SK-N-MC (cell line): ENCODE results near the gene LTBP1.

Source experiments
- DNase-seq: peaks from one replicate; pipeline ENCODE4 v3.0.0-alpha.2; 2011; ENCODE audit warnings: low read depth, low spot score
- H3K27ac ChIP-seq: fragments of 200-600 bp; sonication (generic); 2 replicates; pipeline ENCODE4 v1.5.1; 2016; ENCODE audit warnings: mixed run types
- H3K36me3 ChIP-seq: fragments of 200-600 bp; sonication (generic); 2 replicates; pipeline ENCODE4 v1.6.1; 2017; ENCODE audit warnings: antibody characterized with exemption, low read length, mixed read lengths; ENCODE audit not compliant: insufficient read depth
- H3K4me3 ChIP-seq: fragments of 200-600 bp; sonication (generic); 2 replicates; pipeline ENCODE4 v1.5.1; 2016
- H3K9ac ChIP-seq: fragments of 200-600 bp; sonication (generic); 2 replicates; pipeline ENCODE4 v1.8.0; 2017; ENCODE audit warnings: mixed run types, mixed read lengths; ENCODE audit not compliant: insufficient read length
- H3K9me3 ChIP-seq: fragments of 200-600 bp; sonication (generic); 2 replicates; pipeline ENCODE4 v1.6.1; 2017; ENCODE audit warnings: low read depth, mild to moderate bottlenecking, antibody characterized with exemption, low read length, moderate library complexity, mixed read lengths
- EZH2 ChIP-seq: fragments of 200-600 bp; sonication (generic); IDR thresholded peaks from one replicate; pipeline ENCODE4 v1.6.1; 2017; ENCODE audit warnings: antibody characterized with exemption
- FOXP2 ChIP-seq: optimal IDR thresholded peaks from 2 replicates; pipeline ENCODE3; 2011; ENCODE audit warnings: mild to moderate bottlenecking, moderate library complexity; ENCODE audit not compliant: insufficient read depth; ENCODE audit errors: extremely low read length, control extremely low read depth
- POLR2AphosphoS5 ChIP-seq: IDR thresholded peaks from 2 replicates; pipeline ENCODE4 v1.6.1; 2012; ENCODE audit warnings: mild to moderate bottlenecking, low read depth, low read length, borderline replicate concordance

The LTBP1 gene

GRCh38 chr2:33321876-33322483 lies 375.2 kb downstream of the LTBP1 start:
- no peak for DNase-seq
- Histone ChIP-seq H3K27ac (no peak overlapping the region), H3K4me3 (no peak overlapping the region; the same call in 1 of the 2 replicates), H3K9ac (no peak overlapping the region), H3K9me3 (no peaks in the 10 kb centered on the region), H3K36me3 (no peaks in the 10 kb centered on the region)
- TF ChIP-seq EZH2 = no peak
- no peak for TF ChIP-seq FOXP2
- TF ChIP-seq POLR2AphosphoS5 = no peak

GRCh38 chr2:33322612-33323011 lies 375.9 kb downstream of the LTBP1 start:
- Histone ChIP-seq H3K4me3 (no peak overlapping the region; the same call in 1 of the 2 replicates), H3K27ac (no peak overlapping the region), H3K9ac (no peak overlapping the region), H3K36me3 (no peaks in the 10 kb centered on the region), H3K9me3 (no peaks in the 10 kb centered on the region)
- TF ChIP-seq FOXP2 = no peak
- no peak for TF ChIP-seq POLR2AphosphoS5
- TF ChIP-seq EZH2 = no peak
- DNase-seq = no peak

DNA sequence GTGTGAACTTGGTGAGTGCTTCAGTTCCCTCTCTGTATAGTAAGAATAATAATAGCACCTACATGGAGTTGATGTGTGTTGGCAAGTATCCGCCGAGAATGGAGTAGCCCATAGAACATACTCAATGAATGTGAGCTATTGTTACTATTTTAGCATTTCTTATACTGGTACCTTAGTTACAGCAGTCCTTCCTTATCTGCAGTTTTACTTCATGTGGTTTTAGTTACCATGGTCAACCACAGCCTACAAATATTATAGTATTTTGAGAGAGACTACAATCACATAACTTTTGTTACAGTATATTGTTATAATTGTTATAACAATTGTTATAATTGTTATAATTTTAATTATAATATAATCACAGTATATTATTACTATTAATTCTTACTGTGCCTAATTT lies 377.2 kb downstream of the LTBP1 start:
- no peaks in the 10 kb centered on the region for H3K36me3 ChIP-seq
- no peak for DNase-seq
- H3K4me3 ChIP-seq = no peak overlapping the region
- no peak overlapping the region for H3K9ac ChIP-seq
- H3K9me3 ChIP-seq = no peaks in the 10 kb centered on the region
- no peak overlapping the region for H3K27ac ChIP-seq
- TF ChIP-seq FOXP2 (no peak), POLR2AphosphoS5 (no peak), EZH2 (no peak)

DNA sequence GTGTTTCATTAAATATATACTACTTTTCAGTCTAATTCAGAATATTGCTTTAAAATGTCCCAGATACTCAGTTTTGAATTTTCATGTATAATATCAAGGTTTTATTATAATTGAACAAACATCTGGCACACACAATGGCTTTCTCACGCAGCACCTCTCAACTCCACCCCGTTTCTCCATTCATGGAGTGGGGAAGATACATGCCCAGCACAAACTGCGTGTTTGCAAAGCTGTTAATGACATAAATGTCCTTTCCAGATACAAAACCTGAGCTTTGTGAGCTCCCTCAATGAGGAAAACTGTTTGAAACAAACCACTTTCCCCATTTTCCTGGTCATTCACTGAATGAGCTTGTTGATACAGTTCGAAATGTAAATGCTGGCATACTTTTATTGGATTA lies 379.3 kb downstream of the LTBP1 start:
- TF ChIP-seq EZH2 (no peak), FOXP2 (no peak), POLR2AphosphoS5 (no peak)
- H3K36me3 ChIP-seq = no peaks in the 10 kb centered on the region

GRCh38 chr2:33333433-33333832 lies 386.7 kb downstream of the LTBP1 start:
- Histone ChIP-seq H3K9me3 (no peaks in the 10 kb centered on the region; the same call in 1 of the 2 replicates), H3K27ac (no peak overlapping the region), H3K36me3 (no peaks in the 10 kb centered on the region), H3K4me3 (no peak overlapping the region), H3K9ac (no peak overlapping the region)
- no peak for DNase-seq
- TF ChIP-seq EZH2 (no peak), POLR2AphosphoS5 (no peak), FOXP2 (no peak)

More for the DNA sequence above, 379.3 kb downstream of the LTBP1 start:
- no peaks in the 10 kb centered on the region; the same call in 1 of the 2 replicates for H3K9me3 ChIP-seq
- DNase-seq = no peak
- no peak overlapping the region for H3K9ac ChIP-seq
- no peak overlapping the region for H3K27ac ChIP-seq
- no peak overlapping the region for H3K4me3 ChIP-seq

GRCh38 chr2:33334083-33334482 lies 387.3 kb downstream of the LTBP1 start:
- no peak for DNase-seq
- TF ChIP-seq EZH2 (no peak), FOXP2 (no peak), POLR2AphosphoS5 (no peak)
- H3K4me3 ChIP-seq = no peak overlapping the region
- no peaks in the 10 kb centered on the region; the same call in 1 of the 2 replicates for H3K9me3 ChIP-seq
- H3K36me3 ChIP-seq = no peaks in the 10 kb centered on the region
- H3K9ac ChIP-seq = no peak overlapping the region
- no peak overlapping the region for H3K27ac ChIP-seq

GRCh38 chr2:33335516-33335915 lies 388.8 kb downstream of the LTBP1 start:
- no peak overlapping the region for H3K9ac ChIP-seq
- H3K27ac ChIP-seq = no peak overlapping the region
- DNase-seq = no peak
- no peaks in the 10 kb centered on the region for H3K9me3 ChIP-seq
- no peak overlapping the region for H3K4me3 ChIP-seq
- H3K36me3 ChIP-seq = no peaks in the 10 kb centered on the region
- no peak for TF ChIP-seq POLR2AphosphoS5
- no peak for TF ChIP-seq FOXP2
- no peak for TF ChIP-seq EZH2

- H3K9me3 ChIP-seq = no peaks in the 10 kb centered on the region
- no peak overlapping the region for H3K27ac ChIP-seq
- no peak overlapping the region for H3K4me3 ChIP-seq
- H3K9ac ChIP-seq = no peak overlapping the region
- no peaks in the 10 kb centered on the region for H3K36me3 ChIP-seq
- no peak for DNase-seq
- no peak for TF ChIP-seq POLR2AphosphoS5
- no peak for TF ChIP-seq EZH2
- TF ChIP-seq FOXP2 = no peak
These were observed 389.4 kb downstream of the LTBP1 start for GRCh38 chr2:33336036-33336625.

- no peak for DNase-seq
- Histone ChIP-seq H3K27ac (no peak overlapping the region), H3K9me3 (no peaks in the 10 kb centered on the region)
These were observed 390.7 kb downstream of the LTBP1 start for GRCh38 chr2:33337385-33337960.

More at GRCh38 chr2:33337385-33337960, 390.7 kb downstream of the LTBP1 start:
- no peak for TF ChIP-seq POLR2AphosphoS5
- no peak for TF ChIP-seq EZH2
- TF ChIP-seq FOXP2 = no peak
- H3K4me3 ChIP-seq = no peak overlapping the region
- H3K36me3 ChIP-seq = no peaks in the 10 kb centered on the region
- H3K9ac ChIP-seq = no peak overlapping the region
